ENCODE data around the gene ANKS1B.

ANKS1B gene

DNA sequence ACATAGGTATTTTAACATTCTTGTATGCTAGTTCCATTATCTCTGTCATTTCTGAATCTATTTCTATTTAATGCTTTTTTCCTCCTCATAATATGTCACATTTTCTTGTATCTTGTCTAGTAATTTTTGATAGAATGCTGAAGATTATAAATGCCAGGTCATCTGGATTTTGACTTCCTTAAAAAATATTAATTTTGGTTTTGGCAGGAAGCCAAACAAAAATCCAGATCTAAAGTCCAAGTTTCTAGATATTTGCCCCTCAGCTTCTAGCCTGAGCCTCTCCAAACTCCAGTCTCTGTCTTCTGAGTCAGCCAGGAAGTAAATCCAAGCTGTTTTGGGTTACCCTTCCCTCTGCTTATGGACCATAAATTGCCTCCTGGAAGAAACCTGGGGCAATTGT is 1004.2 kb downstream of the ANKS1B start:
- TF ChIP-seq FOXM1 (IDR thresholded peaks at IDR 0.05; ENCODE audit: borderline replicate concordance, low read depth) (no peak), ZBTB7A (IDR thresholded peaks at IDR 0.05; ENCODE audit: low read depth) (no peak), TEAD4 (IDR thresholded peaks at IDR 0.05) (no peak), NFIC (IDR thresholded peaks at IDR 0.05) (peak; percentile 44), CEBPB (IDR thresholded peaks at IDR 0.05) (no peak), YY1 (IDR thresholded peaks at IDR 0.05; ENCODE audit: low read depth) (no peak), RAD21 (IDR thresholded peaks at IDR 0.05; ENCODE audit: low read depth) (no peak), TAF1 (IDR thresholded peaks at IDR 0.05; ENCODE audit: low read depth) (no peak)
- TF ChIP-seq, protein P1, sequence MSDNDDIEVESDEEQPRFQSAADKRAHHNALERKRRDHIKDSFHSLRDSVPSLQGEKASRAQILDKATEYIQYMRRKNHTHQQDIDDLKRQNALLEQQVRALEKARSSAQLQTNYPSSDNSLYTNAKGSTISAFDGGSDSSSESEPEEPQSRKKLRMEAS (IDR thresholded peaks at IDR 0.05), result no peak

DNA sequence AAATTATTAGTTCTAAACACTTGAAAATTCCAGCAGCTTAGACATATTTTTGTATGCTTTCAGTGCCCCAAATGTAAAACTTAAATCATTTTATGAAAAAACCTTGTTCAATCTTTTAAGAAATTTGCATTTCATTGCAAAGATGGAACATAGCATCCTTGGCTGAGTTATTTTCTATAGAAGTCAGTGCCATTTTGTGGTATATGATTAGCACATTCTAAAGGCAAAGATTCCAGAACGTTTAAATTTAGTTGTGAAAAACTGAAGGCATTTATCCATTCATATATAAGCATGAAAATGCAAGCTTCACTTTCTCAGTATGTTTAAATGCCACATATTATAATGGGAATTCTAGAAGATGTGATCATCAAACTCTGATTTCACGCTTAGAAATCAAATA is 1007.5 kb downstream of the ANKS1B start:
- no peak for TF ChIP-seq RAD21 (IDR thresholded peaks at IDR 0.05; ENCODE audit: low read depth)
- TF ChIP-seq EGR1 (IDR thresholded peaks at IDR 0.05), result no peak
- TF ChIP-seq FOXM1 (IDR thresholded peaks at IDR 0.05; ENCODE audit: borderline replicate concordance, low read depth), result no peak
- no peak for TF ChIP-seq ZBTB7A (IDR thresholded peaks at IDR 0.05; ENCODE audit: low read depth)
- TF ChIP-seq, protein P2, sequence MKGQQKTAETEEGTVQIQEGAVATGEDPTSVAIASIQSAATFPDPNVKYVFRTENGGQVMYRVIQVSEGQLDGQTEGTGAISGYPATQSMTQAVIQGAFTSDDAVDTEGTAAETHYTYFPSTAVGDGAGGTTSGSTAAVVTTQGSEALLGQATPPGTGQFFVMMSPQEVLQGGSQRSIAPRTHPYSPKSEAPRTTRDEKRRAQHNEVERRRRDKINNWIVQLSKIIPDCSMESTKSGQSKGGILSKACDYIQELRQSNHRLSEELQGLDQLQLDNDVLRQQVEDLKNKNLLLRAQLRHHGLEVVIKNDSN (IDR thresholded peaks at IDR 0.05), result no peak
- TF ChIP-seq, protein P3, sequence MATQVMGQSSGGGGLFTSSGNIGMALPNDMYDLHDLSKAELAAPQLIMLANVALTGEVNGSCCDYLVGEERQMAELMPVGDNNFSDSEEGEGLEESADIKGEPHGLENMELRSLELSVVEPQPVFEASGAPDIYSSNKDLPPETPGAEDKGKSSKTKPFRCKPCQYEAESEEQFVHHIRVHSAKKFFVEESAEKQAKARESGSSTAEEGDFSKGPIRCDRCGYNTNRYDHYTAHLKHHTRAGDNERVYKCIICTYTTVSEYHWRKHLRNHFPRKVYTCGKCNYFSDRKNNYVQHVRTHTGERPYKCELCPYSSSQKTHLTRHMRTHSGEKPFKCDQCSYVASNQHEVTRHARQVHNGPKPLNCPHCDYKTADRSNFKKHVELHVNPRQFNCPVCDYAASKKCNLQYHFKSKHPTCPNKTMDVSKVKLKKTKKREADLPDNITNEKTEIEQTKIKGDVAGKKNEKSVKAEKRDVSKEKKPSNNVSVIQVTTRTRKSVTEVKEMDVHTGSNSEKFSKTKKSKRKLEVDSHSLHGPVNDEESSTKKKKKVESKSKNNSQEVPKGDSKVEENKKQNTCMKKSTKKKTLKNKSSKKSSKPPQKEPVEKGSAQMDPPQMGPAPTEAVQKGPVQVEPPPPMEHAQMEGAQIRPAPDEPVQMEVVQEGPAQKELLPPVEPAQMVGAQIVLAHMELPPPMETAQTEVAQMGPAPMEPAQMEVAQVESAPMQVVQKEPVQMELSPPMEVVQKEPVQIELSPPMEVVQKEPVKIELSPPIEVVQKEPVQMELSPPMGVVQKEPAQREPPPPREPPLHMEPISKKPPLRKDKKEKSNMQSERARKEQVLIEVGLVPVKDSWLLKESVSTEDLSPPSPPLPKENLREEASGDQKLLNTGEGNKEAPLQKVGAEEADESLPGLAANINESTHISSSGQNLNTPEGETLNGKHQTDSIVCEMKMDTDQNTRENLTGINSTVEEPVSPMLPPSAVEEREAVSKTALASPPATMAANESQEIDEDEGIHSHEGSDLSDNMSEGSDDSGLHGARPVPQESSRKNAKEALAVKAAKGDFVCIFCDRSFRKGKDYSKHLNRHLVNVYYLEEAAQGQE (IDR thresholded peaks at IDR 0.05; ENCODE audit: low read depth), result no peak
- no peak for TF ChIP-seq YY1 (IDR thresholded peaks at IDR 0.05; ENCODE audit: low read depth)
- TF ChIP-seq TCF12 (IDR thresholded peaks at IDR 0.05; ENCODE audit: low read depth), result no peak
- no peak for TF ChIP-seq CREB1 (IDR thresholded peaks at IDR 0.05; ENCODE audit: low read depth)
- TF ChIP-seq TAF1 (IDR thresholded peaks at IDR 0.05; ENCODE audit: low read depth), result no peak
- TF ChIP-seq EP300 (IDR thresholded peaks at IDR 0.05; ENCODE audit: borderline replicate concordance), result no peak
- no peak for TF ChIP-seq NFIC (IDR thresholded peaks at IDR 0.05)
- TF ChIP-seq, protein P1 (IDR thresholded peaks at IDR 0.05), result no peak
- no peak for TF ChIP-seq TEAD4 (IDR thresholded peaks at IDR 0.05)
- no peak for TF ChIP-seq CEBPB (IDR thresholded peaks at IDR 0.05)

DNA sequence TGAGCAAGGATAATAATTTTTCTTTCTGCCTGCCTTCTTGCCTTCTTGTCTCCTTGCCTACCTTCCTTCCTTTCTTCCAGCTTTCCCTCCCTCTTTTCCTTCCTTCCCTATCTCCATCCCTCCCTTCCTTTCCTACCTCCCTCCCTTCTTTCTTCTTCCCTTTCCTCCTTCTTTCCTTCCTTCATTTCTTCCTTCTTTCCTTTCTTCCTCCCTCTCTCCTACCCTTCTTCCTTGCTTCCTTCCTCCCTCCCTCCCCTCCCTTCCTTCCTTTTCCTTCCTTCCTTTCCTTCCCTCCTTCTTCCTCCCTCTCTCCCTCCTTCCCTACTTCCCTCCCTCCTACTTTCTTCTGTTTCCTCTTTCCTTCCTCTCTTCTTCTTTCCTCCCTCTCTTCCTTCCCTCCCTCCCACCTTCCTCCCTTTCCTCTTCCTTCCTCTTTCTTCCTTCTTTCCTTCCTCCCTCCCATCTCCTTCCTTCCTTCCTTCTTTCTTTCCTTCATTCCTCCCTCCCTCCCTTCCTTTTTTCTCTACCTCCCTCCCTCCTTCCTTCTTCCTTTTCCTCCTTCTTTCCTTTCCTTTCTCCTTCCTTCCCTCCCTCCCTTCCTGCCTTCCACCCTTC is 1009.9 kb downstream of the ANKS1B start:
- no peak for TF ChIP-seq NFIC (IDR thresholded peaks at IDR 0.05)
- no peak for TF ChIP-seq EP300 (IDR thresholded peaks at IDR 0.05; ENCODE audit: borderline replicate concordance)
- TF ChIP-seq, protein P2 (IDR thresholded peaks at IDR 0.05), result no peak
- no peak for TF ChIP-seq TCF12 (IDR thresholded peaks at IDR 0.05; ENCODE audit: low read depth)
- TF ChIP-seq CREB1 (IDR thresholded peaks at IDR 0.05; ENCODE audit: low read depth), result no peak
- TF ChIP-seq ZBTB7A (IDR thresholded peaks at IDR 0.05; ENCODE audit: low read depth), result no peak

DNA sequence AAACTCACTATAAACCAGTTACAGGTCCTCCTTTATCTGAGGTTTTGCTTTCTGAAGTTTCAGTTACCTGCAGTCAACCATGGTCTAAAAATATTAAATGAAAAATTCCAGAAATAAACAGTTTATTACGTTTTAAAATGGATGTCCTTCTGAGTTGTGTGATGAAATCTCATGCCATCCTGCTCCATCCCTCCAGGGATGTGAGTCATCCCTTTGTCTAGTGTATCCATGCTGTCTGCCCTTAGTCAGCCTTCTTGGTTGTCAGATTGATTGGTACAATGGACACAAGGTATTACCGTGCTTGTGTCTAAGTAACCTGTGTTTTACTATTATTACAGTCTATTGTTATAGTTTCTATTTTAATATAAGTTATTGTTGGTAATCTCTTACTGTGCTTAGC is 1011.3 kb downstream of the ANKS1B start:
- TF ChIP-seq TEAD4 (IDR thresholded peaks at IDR 0.05) (no peak), YY1 (IDR thresholded peaks at IDR 0.05; ENCODE audit: low read depth) (no peak), CREB1 (IDR thresholded peaks at IDR 0.05; ENCODE audit: low read depth) (no peak), EP300 (IDR thresholded peaks at IDR 0.05; ENCODE audit: borderline replicate concordance) (no peak), RAD21 (IDR thresholded peaks at IDR 0.05; ENCODE audit: low read depth) (no peak), TAF1 (IDR thresholded peaks at IDR 0.05; ENCODE audit: low read depth) (no peak), CEBPB (IDR thresholded peaks at IDR 0.05) (no peak), ZBTB7A (IDR thresholded peaks at IDR 0.05; ENCODE audit: low read depth) (no peak)
- TF ChIP-seq, protein P1 (IDR thresholded peaks at IDR 0.05), result no peak
- TF ChIP-seq, protein P2 (IDR thresholded peaks at IDR 0.05), result no peak

DNA sequence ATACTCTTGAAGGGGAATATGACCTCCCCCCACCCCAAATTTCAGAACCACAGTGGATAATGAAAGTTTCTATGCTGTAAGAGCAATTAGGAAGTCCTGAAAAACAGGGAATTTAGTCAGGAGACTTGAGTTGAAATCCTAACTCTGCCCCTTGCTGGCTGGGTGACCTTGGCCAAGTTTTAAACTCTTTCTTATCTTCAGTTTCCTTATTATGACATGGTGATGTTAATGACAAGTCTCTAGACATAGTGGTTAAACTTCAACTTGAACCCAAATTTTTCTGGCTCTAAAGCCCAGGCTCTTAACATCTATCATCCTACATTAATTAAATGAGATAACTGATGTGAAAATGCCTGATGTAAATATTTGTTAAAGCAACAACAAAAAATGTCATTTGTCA is 1013.8 kb downstream of the ANKS1B start:
- TF ChIP-seq ZBTB7A (IDR thresholded peaks at IDR 0.05; ENCODE audit: low read depth), result no peak
- TF ChIP-seq, protein P1 (IDR thresholded peaks at IDR 0.05), result no peak
- no peak for TF ChIP-seq TAF1 (IDR thresholded peaks at IDR 0.05; ENCODE audit: low read depth)
- TF ChIP-seq CEBPB (IDR thresholded peaks at IDR 0.05), result no peak
- no peak for TF ChIP-seq CREB1 (IDR thresholded peaks at IDR 0.05; ENCODE audit: low read depth)
- TF ChIP-seq, protein P2 (IDR thresholded peaks at IDR 0.05), result no peak
- no peak for TF ChIP-seq TEAD4 (IDR thresholded peaks at IDR 0.05)

DNA sequence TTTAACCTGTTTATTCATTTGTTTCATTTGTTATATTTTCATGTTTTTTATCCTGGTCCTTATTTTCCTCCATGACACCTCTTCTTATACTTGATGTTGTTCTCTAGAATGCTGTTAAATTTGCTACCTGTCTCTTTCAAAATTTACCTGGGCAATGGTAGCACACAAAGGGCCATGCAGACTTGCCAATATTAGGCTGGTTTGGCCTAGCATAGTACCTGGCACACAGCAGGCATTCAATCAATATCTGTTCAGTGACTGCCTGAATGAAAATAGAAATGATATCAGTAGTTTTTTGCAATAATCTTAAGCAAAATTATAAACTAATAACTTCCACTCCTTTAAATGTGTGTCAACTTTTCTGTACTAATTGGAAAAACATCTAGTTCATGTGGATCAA is 1014.5 kb downstream of the ANKS1B start:
- TF ChIP-seq, protein P3 (IDR thresholded peaks at IDR 0.05; ENCODE audit: low read depth), result no peak
- TF ChIP-seq RAD21 (IDR thresholded peaks at IDR 0.05; ENCODE audit: low read depth) (no peak), CEBPB (IDR thresholded peaks at IDR 0.05) (no peak)
